ENCODE results near the gene CDKN1C. TPM values are rescaled to one million over a fixed set of nuclear protein-coding genes. Genes with fewer than 3 reads are reported as not detected.

The CDKN1C gene
- total RNA-seq, 1 donor from 2014 or later = 2.0 TPM

DNA sequence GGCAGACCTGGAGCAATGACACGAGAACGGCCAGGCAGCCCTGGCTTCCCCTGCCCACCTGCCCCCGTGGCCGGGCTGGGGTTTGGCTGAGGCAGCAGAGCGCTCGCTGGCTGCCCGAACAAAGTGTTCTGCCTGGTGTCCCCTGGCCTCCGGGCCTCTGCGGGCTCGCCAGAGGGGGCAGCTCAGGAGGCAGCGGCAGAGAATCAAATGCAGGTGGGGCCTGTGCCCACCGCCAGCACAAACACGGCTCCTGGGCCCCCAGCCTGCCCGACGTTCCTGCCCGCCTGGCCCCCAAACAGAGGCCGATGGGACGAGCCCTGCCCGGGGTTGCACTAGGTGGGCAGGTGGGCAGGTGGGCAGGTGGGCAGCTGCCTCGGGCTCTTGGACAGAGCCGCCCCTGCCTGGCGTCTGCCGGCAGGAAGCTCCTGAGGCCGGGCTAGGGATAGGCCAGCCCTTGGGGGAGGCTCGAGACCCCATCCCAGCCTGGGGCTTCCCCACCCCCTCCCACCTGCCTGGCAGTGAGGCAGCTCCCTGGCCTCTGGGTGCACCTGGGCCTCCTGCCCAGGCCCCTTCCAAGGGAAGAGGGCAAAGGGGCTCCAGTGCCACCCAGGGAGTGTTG is 46.8 kb downstream of the CDKN1C start:
- H3K4me3 Mint-ChIP-seq = no peak overlapping the region
- no peaks in the 10 kb centered on the region for H3K9me3 Mint-ChIP-seq
- H3K27me3 Mint-ChIP-seq = no peaks in the 10 kb centered on the region

DNA sequence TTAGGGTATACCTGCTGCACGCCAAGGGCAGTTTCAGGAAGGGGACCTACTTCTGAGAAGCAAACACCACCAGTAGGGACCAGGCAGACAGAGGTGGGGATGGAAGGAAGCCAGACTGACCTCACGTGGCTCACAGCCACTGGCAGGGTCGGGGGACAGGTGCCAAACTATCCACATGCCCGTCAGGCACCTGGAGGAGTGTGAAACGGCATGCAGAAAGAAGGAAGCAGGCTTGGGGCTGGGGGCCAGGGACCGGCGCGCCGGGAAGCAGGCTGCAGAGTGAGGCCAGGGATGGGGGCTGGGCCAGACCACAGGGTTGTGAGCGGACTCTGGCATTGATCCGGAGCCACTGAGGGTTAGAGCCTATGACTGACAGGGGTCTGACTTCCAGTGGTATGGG is 47.5 kb downstream of the CDKN1C start:
- intact Hi-C loops (cut with micrococcal nuclease) = no loop called here
- Mint-ChIP-seq H3K27me3 (no peaks in the 10 kb centered on the region), H3K4me3 (no peak overlapping the region)

More for the DNA sequence above, 46.8 kb downstream of the CDKN1C start:
- Mint-ChIP-seq H3K27ac (no peak overlapping the region), H3K36me3 (ENCODE audit: low read depth) (no peaks in the 10 kb centered on the region), H3K4me1 (no peaks in the 10 kb centered on the region)
- intact Hi-C loops (cut with micrococcal nuclease) = no loop called here
- DNase-seq = no peak

DNA sequence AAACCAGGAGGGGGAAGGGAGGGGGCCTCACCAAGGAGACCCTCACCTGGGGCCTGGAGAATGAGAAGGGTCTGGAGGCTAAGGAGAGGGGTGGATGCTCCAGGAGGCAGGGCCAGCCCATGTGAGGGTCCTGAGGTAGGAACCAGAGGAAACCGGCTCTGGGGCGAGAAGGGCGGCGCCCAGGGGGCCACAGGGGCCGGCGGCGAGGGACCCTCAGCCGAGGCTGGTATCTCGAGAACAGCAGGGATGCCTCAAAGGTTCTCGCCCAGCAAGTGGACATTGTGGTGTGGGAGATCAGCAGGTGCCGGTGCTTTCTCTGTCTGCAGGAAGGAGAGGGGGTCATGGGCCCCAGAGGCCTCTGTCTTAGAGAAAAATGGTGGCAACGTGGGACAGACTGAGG is 47.9 kb downstream of the CDKN1C start:
- intact Hi-C loops (cut with micrococcal nuclease) = no loop called here
- H3K9me3 Mint-ChIP-seq = no peaks in the 10 kb centered on the region
- H3K27me3 Mint-ChIP-seq = no peaks in the 10 kb centered on the region
- H3K4me3 Mint-ChIP-seq = no peak overlapping the region
- no peaks in the 10 kb centered on the region for H3K36me3 Mint-ChIP-seq (ENCODE audit: low read depth)
- no peak for DNase-seq
- no peak overlapping the region for H3K27ac Mint-ChIP-seq
- no peaks in the 10 kb centered on the region for H3K4me1 Mint-ChIP-seq

More for the DNA sequence above, 47.5 kb downstream of the CDKN1C start:
- DNase-seq = no peak
- Mint-ChIP-seq H3K4me1 (no peaks in the 10 kb centered on the region), H3K9me3 (no peaks in the 10 kb centered on the region), H3K36me3 (ENCODE audit: low read depth) (no peaks in the 10 kb centered on the region), H3K27ac (no peak overlapping the region)

DNA sequence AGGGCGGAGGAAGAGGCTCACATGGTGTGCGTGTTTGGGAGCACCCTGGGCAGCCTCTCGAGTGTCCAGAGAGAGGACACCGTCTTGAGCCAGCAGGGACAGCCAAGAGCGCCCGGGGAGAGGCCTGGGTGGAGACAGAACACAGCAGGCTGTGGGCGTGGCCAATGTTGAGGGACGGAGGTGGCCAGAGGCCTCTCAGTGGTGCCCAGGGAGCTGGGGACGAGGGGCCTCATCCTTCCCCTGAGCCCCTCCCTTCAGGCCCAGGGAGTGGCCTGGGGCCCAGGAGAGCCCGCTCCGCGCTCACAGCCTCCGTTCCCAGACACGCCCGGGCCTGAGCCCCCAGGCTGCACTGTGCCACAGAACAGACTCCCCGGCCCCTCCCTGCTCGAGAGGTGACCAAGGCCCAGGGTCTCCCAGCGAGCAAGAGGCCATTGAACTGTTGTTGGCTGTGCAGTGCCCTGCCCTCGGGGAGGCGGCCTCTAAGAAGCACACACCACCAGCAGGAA is 48.4 kb downstream of the CDKN1C start:
- no peak for DNase-seq
- intact Hi-C loops (cut with micrococcal nuclease) = no loop called here
- Mint-ChIP-seq H3K36me3 (ENCODE audit: low read depth) (no peaks in the 10 kb centered on the region), H3K9me3 (no peaks in the 10 kb centered on the region), H3K4me1 (no peaks in the 10 kb centered on the region), H3K4me3 (no peak overlapping the region), H3K27ac (no peak overlapping the region), H3K27me3 (no peaks in the 10 kb centered on the region)

DNA sequence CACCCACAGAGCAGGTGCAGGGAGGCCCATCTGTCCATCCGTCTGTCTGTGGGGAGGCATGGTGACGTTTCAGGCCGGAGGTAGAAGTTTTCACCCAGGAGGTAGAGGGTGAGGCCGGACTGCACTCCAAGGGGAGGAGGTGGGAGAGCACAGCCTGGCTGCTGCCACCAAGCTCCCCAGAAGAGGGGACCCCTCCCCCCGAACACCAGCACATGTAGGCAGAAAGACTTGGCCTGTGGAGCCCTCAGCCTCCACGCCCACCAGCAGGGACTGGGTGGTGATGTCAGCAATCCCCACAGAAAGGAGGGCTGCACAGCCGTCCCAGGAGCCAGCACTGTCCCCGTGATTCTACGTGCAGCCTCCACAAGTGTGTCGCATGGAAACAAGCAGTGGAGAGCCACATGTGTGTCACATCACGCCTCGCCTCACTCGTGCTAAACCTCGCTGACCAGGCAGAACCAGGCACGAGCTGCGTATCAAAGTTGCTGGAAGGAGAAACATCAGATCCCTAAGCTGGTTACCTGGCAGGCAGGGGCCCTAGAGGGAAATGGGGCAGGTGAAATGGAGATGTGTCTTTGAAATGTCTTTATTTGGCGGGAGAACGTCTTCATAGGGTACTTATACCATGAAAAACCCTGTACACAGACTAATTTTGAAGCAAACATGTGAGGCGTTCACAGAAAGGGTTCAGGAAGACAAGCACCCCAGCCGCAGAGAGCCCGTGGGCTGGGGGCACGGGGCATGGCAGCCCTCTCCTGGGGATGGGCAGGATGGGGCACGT is 49.1 kb downstream of the CDKN1C start:
- Mint-ChIP-seq H3K9me3 (no peaks in the 10 kb centered on the region), H3K36me3 (ENCODE audit: low read depth) (no peaks in the 10 kb centered on the region), H3K4me1 (no peaks in the 10 kb centered on the region), H3K27ac (no peak overlapping the region), H3K27me3 (no peaks in the 10 kb centered on the region), H3K4me3 (no peak overlapping the region)
- intact Hi-C loops (cut with micrococcal nuclease) = no loop called here
- no peak for DNase-seq

DNA sequence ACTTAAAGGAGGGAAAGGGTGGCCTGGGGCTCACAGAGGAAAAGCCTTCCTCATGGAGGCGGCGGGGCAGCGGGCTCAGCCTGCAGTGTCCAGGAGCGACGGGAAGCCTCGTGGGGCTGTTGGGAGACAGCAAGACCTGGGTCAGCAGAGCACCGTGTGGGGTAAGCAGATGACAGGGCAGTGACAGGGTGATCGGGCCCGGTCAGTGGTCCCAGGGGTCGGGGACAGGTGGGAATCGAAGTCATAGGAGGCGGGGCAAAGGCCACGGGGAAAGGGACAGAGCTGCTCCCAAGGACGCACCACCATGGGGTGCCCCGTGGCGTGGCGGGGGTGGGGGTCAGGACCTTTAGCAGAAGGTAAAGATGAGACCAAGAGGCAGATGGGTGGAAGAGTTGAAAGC is 49.8 kb downstream of the CDKN1C start:
- intact Hi-C loops (cut with micrococcal nuclease) = no loop called here
- no peak for DNase-seq
- Mint-ChIP-seq H3K4me3 (no peak overlapping the region), H3K36me3 (ENCODE audit: low read depth) (no peaks in the 10 kb centered on the region), H3K4me1 (no peaks in the 10 kb centered on the region), H3K27ac (no peak overlapping the region), H3K9me3 (no peaks in the 10 kb centered on the region), H3K27me3 (no peaks in the 10 kb centered on the region)

DNA sequence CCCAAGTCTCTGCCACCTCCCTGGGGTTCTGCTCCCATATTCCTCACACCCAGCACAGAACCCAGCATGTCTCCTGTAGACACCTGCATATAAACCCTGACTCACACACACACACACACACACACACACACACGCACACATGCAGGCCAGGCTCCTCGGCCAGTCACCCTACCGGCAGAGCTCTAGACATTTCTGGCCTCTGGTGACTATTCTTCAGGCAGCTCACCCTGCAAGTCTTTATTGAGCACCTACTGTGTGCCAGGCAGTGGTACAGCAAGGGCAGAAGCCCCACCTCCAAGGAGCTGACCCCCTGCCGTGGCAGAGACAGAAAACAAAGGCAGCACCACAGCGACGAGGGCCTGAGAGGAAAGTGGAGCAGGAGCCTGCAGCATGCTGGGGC is 50.3 kb downstream of the CDKN1C start:
- no peaks in the 10 kb centered on the region for H3K4me1 Mint-ChIP-seq
- no peaks in the 10 kb centered on the region for H3K36me3 Mint-ChIP-seq (ENCODE audit: low read depth)
- no peak for DNase-seq
- intact Hi-C loops (cut with micrococcal nuclease) = no loop called here
- no peak overlapping the region for H3K27ac Mint-ChIP-seq
- H3K9me3 Mint-ChIP-seq = no peaks in the 10 kb centered on the region
- no peak overlapping the region for H3K4me3 Mint-ChIP-seq
- no peaks in the 10 kb centered on the region for H3K27me3 Mint-ChIP-seq

DNA sequence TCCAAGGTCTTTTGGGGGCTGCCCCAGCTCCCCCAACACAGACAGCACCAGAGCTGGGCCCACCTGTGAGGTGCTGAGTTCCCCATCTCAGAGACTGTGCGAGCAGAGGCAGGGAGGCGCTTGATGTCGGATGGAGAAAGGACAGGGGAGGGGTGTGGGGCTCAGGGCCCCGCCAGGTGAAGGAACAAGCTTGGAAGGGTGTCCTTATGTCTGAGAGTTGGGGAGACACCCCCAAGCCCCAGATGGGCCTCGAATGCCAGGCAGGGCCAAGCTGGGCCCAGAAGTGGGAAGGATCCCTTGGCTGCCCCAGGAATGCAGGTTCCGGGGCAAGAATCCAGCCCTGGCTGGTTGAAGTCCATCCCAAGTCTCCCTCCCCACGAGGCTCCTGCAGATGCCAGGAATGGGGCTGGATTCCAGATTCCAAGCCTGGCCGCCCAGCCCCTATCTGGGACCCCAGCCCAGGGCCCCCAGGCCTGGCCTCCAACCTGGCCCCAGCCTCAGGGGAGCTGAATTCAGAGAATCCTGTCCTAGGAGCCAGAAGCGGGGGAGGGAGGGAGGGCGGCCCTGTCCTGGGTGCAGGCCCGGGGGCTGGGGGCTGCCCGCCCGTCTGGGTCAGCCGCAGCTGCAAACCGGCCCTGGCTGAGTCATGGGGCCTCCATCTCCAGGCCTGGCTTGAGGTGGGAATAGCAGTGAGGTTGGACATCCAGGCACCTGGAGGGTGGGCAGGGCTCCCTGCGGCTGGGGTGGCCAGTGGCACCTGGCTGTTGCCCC is 50.9 kb downstream of the CDKN1C start:
- Mint-ChIP-seq H3K27ac (no peak overlapping the region), H3K27me3 (no peaks in the 10 kb centered on the region), H3K4me1 (no peaks in the 10 kb centered on the region), H3K4me3 (no peak overlapping the region), H3K9me3 (peaks cover under 1% of the 10 kb centered on the region), H3K36me3 (ENCODE audit: low read depth) (no peaks in the 10 kb centered on the region)
- intact Hi-C loops (cut with micrococcal nuclease) = no loop called here
- no peak for DNase-seq

DNA sequence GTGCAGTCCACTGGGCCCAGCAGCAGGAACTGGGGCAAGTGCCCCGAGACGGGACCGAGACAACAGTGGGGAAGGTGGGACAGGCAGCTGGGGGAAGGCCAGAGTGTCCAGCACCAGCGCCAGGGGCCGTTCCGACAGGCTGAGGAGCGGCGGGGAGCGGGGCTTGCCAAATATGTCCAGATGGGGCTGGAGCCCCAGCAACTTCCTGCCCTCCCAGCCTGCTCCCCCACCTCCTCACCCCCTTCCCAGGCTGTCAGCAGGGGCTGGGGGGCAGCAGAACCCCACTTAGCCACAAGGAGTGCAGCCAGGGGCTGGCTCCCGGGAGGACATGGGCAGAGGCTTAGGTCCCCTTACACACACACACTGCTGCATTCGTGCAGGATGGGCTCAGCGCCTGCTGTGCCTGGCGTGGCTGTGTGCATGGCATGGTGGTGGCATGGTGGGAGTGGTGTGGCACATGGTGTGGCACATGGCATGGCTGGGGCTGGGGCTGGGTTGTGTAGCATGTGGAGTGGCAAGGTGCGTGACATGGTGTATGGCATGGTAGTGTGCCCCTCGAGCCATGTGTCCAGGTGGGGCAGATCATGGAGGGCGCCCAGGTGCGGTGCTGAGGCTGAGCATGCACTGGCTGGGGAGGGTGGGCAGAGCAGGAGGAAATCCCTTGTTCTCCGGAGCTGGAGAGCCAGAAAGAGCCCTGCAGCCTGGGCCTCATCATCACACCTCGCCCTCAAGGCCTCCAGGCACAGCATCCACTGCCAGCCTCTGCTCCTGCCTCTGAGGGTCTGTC is 51.7 kb downstream of the CDKN1C start:
- no peak for DNase-seq
- Mint-ChIP-seq H3K4me1 (no peaks in the 10 kb centered on the region), H3K4me3 (no peak overlapping the region), H3K27ac (no peak overlapping the region), H3K27me3 (no peaks in the 10 kb centered on the region), H3K9me3 (peaks cover 8% of the 10 kb centered on the region), H3K36me3 (ENCODE audit: low read depth) (no peaks in the 10 kb centered on the region)
- intact Hi-C loops (cut with micrococcal nuclease) = no loop called here

Other genes with a start within 250 kb of the CDKN1C start
- 0.59 and 0.61 TPM in 2 replicates for gene KCNQ1OT1, start 185.8 kb downstream of the CDKN1C start, total RNA-seq
- gene PHLDA2, start 43.6 kb upstream of the CDKN1C start, total RNA-seq = 25.5 and 26.7 TPM in 2 replicates
- 263 and 272 TPM in 2 replicates for gene NAP1L4, start 106.6 kb upstream of the CDKN1C start, total RNA-seq
- gene CARS1, start 171.6 kb upstream of the CDKN1C start, total RNA-seq = 56.5 and 63.1 TPM in 2 replicates

All from activated CD4-positive, alpha-beta T cell treated with anti-CD3 and anti-CD28 coated beads, Interleukin-2, amount 10 ng/mL, durations not matched to agents 24 days and 14 days (primary cell).